HG03139 (cell line): ENCODE results near the gene COX4I2.

Source experiments
- ATAC-seq: cut with Tn5 transposase; IDR thresholded peaks from one replicate; pipeline ENCODE4 v1.9.1; 2021; ENCODE audit not compliant: unreplicated experiment

COX4I2 gene

GRCh38 chr20:31693402-31693801 lies 55.7 kb downstream of the COX4I2 start:
- no peak for ATAC-seq

GRCh38 chr20:31693987-31694661 lies 56.4 kb downstream of the COX4I2 start:
- no peak for ATAC-seq
